ENCODE results near the gene ANO7.
"Not testable (repeated sequence)": the region's sequence is repeated elsewhere in the genome, so short reads cannot be mapped to it uniquely, and the experiment has no call there.

Gene ANO7

GRCh38 chr2:241189093-241189855, 797 bp downstream of the ANO7 start:
- in situ Hi-C loops (cut with MboI; ENCODE audit: low sequenced_read_pairs), result no loop called here

- in situ Hi-C loops (cut with MboI; ENCODE audit: low sequenced_read_pairs), result no loop called here
Observed at GRCh38 chr2:241189856-241190201, 1.4 kb downstream of the ANO7 start.

- in situ Hi-C loops (cut with MboI; ENCODE audit: low sequenced_read_pairs), result no loop called here
Observed at GRCh38 chr2:241190291-241190981, 2.0 kb downstream of the ANO7 start.

DNA sequence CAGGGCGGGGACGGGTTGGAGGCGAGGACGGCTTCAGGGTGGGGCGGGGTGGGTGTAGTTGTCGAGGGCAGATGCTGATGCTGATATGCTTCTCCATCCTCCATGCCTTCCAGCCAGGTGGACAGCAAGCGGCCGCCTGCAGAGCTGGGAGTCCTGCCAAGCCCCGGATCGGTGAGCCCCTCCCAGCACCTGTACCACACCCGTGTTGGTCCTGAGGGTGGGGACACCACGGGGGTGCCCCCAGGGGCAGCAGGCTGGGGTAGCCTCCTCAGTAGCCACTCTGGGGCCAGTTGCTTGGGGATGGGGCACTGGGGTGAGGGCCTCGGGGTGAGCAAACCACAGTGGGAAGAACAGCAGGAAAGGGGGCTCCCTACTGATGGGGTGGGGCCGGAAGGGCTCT, 2.6 kb downstream of the ANO7 start:
- in situ Hi-C loops (cut with MboI; ENCODE audit: low sequenced_read_pairs), result no loop called here

DNA sequence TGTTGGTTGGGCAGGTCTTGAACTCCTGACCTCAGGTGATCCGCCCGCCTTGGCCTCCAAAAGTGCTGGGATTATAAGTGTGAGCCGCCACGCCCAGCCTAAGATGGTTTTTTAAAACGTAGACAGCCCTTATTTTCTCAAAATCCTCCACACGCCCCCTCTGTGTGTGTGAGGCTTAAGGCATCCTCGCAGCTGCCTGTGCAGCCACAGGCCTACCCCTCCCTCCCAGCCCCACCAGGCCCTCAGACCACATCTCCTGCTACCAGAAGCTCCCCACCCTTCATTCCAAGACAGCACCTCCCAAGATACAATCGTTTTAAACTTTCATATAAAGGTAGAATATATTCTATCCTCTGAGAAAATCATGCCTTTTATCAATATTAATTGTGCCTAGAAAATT, 4.8 kb downstream of the ANO7 start:
- in situ Hi-C loops (cut with MboI; ENCODE audit: low sequenced_read_pairs), result no loop called here

GRCh38 chr2:241194811-241195210, 6.3 kb downstream of the ANO7 start:
- in situ Hi-C loops (cut with MboI; ENCODE audit: low sequenced_read_pairs), result no loop called here

DNA sequence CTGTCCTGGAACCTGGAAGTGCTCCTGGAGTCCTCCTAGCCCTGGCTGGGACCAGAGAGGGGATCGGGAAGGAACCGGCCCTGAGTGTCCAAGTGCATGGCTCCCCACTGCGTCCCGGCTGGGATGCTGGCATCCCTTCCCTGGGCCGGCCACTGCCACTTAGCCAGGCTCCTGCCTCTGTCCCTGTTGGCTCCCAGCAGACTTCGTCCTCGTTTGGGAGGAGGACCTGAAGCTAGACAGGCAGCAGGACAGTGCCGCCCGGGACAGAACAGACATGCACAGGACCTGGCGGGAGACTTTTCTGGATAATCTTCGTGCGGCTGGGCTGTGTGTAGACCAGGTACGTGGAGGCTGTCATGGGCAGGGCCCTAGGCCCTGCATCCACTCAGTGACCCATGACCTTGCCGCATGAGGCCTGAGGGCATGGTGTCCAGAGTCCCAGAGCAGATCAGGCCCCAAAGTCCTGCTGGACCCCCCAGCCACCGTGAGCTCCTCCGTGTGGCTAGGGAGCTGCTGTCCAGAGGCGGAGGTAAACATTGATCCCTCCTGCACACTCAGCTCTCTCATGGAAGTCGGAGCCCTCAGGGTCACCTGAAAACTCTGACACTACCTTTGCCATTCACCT, 7.1 kb downstream of the ANO7 start:
- in situ Hi-C loops (cut with MboI; ENCODE audit: low sequenced_read_pairs), result no loop called here

DNA sequence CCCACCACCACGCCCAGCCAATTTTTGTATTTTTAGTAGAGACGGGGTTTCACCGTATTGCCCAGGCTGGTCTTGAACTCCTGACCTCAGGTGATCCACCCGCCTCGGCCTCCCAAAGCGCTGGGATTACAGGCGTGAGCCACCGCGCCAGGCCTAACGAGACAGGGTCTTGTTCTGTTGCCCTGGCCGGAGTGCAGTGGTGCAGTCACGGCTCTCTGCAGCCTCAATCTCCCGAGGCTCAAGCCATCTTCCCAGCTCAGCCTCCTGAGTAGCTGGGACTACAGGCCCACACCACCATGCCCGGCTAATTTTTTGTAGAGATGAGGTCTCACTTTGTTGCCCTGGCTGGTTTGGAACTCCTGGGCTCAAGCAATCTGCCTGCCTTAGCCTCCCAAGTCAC, 8.8 kb downstream of the ANO7 start:
- in situ Hi-C loops (cut with MboI; ENCODE audit: low sequenced_read_pairs), result not testable (repeated sequence)

DNA sequence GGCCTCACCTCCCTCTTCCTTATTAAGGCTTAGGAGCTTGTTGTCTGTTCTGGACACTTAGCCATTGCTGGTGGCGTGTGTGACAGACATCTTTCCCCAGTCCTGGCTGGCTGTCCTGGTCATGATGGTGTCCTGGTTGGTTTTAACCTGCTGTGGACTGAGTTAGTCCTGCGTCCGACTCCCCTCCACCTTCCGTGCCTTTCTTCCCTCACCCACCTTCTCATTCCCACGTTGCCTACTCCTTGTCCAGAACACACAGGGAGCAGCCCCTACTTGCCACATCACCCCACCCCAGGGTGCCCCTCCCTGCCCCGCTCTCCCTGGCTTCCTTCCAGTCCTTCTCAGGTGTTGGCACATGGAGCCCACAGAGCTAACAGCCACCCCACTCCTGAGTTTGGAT, 9.5 kb downstream of the ANO7 start:
- in situ Hi-C loops (cut with MboI; ENCODE audit: low sequenced_read_pairs), result no loop called here

DNA sequence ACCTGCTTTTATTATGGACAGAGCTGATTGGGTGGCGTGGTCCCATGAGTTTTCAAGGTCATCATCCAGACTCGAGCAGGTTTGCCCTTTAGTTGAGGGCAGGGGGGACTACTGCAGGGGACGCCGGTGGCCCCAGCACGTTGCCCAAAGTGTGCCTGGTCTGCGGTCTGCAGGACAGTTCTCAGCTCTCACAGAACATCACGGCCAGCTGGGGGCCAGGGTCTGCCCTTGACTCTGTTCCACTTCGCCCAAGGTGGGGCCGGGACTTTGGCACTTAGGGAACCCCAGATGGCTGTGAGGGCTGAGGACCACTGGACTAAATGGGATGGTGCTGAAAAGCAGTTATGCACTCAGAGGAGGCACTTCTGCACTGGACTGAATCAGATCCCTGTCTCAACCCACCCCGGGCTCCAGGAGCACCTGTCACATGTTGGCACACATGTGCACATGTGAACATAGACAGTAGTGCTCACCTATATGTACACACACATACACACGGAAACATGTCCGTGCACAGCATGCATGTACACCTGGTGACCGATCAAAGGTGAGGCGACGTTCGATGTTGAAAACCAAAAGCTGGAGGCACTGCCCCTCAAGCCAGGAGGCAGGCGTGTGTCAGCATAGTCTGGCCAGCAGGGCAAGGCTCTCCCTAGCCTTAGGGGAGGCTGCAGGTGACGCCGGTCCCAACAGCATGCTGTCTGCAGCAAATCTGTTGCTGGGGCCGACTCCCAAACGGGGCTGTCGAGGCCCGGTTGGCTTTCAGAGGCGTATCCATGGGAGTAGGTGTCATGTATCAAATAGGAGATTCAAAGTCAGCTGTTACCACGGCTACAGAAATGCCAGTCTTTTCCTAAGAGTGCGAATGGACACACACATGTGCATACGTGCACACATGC, 10.2 kb downstream of the ANO7 start:
- in situ Hi-C loops (cut with MboI; ENCODE audit: low sequenced_read_pairs), result no loop called here

DNA sequence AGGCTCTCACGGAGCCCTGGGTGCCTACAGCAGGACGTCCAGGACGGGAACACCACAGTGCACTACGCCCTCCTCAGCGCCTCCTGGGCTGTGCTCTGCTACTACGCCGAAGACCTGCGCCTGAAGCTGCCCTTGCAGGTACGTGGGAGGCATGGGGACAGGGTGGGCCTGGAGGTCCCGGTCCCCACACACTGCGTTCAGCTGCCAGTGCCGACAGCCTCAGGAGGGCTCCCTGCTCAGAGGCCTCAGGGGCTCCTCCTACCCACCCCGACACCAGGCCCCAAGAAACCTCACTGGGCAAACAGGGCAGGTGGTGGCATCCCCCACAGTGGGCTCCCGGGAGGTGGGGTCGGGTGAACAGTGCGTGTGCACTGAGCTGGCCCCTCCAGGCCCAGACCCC, 10.8 kb downstream of the ANO7 start:
- in situ Hi-C loops (cut with MboI; ENCODE audit: low sequenced_read_pairs), result no loop called here

DNA sequence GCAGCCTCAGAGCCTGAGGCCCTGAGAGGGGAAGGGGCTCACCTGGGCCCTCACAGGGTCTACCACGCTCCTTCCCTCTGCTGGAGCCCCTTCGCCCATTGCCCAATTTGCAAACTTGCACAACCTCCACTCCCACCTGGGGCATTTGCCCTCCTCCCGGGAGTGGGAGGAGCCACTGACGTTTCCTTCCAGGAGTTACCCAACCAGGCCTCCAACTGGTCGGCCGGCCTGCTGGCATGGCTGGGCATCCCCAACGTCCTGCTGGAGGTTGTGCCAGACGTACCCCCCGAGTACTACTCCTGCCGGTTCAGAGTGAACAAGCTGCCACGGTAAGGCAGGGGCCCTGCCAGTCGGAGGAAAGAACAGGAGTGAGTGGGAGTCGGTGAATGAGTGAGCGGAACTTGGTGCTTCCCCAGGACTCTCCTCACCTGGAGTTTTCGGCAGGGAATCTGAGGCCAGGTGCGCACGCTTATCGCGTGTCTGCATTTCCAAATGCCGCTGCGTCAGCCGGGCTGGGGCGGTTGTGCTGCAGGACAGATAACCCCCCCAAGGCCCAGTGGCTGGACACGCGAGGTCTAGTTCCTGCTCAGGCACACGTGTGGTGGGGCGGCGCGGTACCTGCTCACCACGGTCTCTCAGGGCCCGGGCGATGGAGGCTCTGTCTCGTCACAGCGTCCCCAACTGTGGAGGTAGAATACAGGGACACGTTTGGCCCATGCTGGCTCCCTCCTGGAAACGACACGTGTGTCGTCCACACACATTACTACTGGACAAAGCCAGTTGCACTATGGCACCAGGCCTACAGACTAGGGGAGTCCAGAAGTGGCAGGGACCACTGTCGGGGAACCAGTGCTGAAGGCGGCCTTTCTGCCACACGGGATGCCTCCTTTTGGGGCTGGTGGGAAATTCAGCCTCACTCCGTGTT, 11.7 kb downstream of the ANO7 start:
- in situ Hi-C loops (cut with MboI; ENCODE audit: low sequenced_read_pairs), result no loop called here

- in situ Hi-C loops (cut with MboI; ENCODE audit: low sequenced_read_pairs), result no loop called here
Observed at GRCh38 chr2:241200822-241201395, 12.4 kb downstream of the ANO7 start.

DNA sequence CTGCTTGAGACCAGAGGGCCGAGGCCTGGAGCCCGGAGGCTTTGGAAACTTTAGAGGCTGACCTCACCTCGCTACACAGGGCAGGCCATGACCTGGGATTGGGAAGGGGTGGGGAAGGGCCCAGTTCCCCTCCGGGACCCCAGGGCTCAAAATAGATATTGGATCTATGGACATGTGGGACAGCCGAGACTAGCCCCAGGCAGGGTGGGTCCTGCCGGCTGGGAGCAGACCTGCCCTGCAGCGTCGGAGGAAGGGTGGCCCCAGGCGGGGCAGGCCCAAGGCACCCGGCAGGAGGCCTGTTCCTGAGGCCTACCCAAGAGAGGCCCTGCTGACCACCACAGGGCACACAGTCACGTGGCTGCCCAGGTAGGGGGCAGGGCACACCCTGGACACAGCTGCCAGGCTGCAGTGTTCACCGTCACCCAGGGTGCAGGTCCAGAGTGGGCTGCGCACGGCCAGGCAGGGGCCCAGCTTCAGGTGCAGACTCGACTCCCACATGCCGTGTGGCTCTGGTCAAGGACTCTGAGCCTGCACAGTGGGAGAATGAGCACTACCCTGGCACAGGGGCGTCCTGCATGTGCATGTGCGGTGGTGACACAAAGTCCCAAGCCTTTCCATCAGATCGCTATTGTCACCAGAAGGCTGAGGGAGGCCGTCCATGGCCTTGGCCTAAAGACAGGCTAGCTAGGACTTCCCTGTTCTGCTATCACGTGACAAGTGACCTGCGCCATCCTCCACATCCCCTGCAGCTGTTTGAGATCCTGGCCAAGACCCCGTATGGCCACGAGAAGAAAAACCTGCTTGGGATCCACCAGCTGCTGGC, 13.2 kb downstream of the ANO7 start:
- in situ Hi-C loops (cut with MboI; ENCODE audit: low sequenced_read_pairs), result no loop called here

- in situ Hi-C loops (cut with MboI; ENCODE audit: low sequenced_read_pairs), result no loop called here
Observed at GRCh38 chr2:241202268-241202585, 13.8 kb downstream of the ANO7 start.

DNA sequence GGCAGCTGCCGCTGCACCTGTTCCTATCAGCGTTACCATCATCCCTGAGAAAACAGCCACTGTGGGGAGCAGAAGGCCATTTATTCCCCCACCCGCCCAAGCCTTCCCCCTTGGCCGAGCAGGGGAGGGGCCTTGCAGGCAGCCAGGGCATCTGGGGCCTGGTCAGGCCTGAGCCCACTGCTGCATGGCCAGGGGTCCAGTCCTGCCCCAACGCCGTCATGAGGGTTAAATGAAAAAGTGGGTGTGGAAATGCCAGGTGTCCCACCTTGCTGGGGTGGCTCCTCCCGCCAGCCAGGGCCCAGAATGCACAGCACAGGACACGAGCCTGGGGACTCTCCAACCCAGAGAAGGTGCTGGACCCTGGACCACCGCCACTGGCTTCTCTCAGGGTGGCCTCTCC, 14.2 kb downstream of the ANO7 start:
- in situ Hi-C loops (cut with MboI; ENCODE audit: low sequenced_read_pairs), result no loop called here

GRCh38 chr2:241203218-241204009, 14.9 kb downstream of the ANO7 start:
- in situ Hi-C loops (cut with MboI; ENCODE audit: low sequenced_read_pairs), result no loop called here

DNA sequence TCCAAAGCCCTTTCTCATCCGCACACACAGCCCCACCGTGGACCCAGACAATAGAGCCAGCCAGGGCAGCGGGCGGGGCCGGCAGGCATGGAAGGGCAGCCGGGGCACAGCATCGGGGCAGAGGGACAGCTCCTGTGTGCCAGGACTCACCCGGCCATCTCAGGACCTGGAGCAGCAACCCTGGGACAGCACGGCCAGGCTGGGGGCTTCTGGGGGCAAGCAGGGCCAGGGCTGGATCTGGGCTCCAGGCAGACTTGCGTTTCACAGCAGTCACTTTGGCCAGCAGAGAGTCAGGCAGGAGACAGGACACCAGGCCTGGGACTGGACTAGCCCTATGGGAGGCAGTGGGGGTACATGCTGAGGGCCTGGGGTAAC, 15.5 kb downstream of the ANO7 start:
- in situ Hi-C loops (cut with MboI; ENCODE audit: low sequenced_read_pairs), result no loop called here

Measured in HL-60/S4 treated with phorbol 12-myristate 13-acetate at 8.2 ng/mL for 4 days and 3 days (cell line).